Embryonic facial prominence (tissue), 1 donor: ENCODE data around the gene SLC2A2.

Experiments used
- DNase-seq: peaks from one replicate; pipeline ENCODE4 v3.0.0-alpha.2; 2016; ENCODE audit errors: extremely low spot score

Gene SLC2A2

GRCh38 chr3:171026597-171027293 lies at the start of gene SLC2A2:
TSS of gene SLC2A2 (minus strand) at chr3:171026720. CDS start at chr3:171026670, 50 bp downstream.
- no peak for DNase-seq

GRCh38 chr3:171072432-171072831 lies 45.9 kb upstream of the SLC2A2 start:
- no peak for DNase-seq

GRCh38 chr3:171068658-171069057 lies 42.1 kb upstream of the SLC2A2 start:
- DNase-seq: no peak

DNA sequence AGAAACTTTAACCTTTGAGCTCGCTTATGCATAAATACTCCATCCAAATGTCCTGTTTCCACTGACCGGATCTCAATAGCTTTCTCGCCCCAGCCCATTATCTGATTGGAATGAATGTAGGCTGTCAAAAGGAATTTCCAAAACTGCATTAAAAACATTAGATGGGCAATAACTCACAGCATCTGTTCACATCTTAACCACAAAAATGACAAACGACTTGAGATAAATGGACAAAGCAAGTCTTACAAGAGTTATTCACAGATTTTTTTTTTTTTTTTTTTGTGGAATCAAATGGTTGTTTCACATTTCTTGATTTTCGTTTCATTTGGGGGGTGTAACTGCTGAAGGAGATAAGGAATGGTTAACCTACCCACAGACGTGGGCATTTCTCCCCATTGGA lies 39.7 kb upstream of the SLC2A2 start:
- no peak for DNase-seq

DNA sequence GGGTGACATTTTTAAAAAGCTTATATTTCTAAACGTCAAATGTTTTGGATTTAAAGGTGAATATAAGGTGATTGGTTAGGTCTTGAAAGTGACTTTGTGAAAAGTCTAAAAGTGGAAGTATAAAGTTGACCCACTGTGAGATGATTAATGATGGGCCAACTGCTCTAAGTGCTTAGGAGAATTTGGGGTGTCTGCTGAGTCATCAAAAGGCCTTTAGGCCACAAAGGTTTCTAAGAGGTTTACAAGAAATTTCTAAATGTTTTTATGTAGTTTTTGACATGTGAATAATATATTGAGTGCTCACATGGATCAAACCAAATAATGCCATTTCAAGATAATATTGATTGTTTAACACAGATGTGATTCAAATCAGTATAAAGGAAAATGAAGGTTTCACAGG lies 39.2 kb upstream of the SLC2A2 start:
- no peak for DNase-seq

GRCh38 chr3:171064461-171064860 lies 37.9 kb upstream of the SLC2A2 start:
- DNase-seq: no peak

DNA sequence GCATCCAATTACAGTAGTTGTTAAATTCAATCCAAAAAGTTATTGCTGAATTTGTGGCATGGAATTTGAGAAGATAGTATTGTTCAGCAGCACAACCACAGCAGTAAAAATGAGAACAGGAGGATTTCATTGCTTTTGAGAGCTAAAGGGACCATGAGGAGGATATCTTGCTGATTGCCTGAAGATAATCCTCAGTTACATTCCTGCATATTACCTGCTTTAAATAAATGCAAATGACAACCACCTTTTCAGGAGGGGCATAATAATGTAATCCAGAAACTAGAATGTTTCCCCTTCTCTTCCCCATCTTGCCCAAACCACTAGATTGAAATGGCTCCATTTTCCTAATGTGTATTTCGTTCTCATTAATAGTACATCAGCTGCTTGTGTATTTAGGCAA lies 35.2 kb upstream of the SLC2A2 start:
- DNase-seq: no peak

- no peak for DNase-seq
These were observed 33.5 kb upstream of the SLC2A2 start for GRCh38 chr3:171059978-171060377.

DNA sequence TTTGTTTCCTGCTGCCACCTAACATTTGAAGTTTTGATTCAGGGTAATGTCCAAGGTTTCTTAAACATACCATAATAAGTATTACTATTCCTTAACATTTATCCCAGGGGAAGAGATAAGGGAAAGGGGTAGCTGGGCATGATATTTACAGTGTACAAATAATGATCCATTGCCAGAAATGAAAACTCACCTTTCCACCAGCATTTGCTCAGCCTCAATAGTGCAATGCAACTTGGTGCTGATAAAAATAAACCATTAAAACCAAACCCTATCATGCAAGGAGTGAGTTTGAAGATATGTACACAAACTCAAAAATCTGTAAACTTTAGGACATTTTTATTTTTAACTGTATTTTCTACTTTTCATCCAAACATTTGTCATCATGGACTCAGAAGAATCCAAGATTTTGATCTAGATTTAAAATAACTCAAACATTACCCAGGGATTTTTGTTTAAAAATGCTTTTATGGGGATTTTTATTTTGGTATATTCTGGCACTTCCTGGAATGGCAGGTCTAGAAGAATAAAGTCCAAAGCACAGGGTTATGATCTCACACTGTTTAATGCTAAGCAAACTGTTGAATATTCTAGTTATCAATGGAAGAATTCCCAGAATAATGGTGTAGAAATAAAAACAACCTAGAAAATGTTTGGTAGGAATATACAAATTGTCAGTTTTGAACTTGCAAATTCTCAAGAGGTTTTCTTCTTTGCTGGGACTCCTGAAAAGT lies 32.5 kb upstream of the SLC2A2 start:
- no peak for DNase-seq

DNA sequence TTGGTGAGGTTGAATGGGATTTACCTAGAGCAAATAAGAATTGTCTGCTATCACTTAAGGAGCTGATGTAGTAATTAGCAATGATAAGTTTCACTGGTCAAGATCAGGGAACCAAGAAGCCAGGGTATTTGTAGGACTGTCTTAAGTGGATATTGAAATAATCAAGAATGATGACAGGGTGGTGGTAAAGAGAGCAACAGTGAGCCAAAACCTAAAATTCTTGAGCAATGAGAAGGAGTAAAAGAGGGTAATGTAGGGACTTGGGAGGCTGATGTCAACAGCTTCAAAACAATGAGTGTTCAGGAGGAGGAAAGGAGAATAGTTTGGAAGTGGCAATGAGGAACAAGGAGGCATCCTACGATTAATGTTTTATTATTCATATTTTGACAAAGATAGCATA lies 31.5 kb upstream of the SLC2A2 start:
- DNase-seq: no peak

DNA sequence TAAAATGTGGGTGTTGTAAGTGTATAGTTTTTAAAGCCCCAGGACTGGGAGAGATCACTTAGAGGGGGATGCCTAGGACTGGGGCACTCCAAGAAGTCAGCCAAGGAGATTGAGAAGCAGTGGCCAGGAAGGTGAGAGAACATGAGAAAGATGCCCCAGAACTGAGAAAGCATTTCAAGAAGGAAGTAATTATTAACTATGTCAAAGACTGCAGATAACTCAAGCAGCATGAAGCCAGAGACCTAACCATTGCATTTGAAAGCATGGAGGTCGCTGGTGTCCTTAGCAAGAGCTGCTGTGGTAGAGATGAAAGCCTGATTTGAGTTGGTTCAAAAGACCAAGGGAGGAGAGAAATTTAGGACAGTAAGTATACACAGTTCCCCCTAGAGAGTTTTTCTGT lies 30.6 kb upstream of the SLC2A2 start:
- no peak for DNase-seq

DNA sequence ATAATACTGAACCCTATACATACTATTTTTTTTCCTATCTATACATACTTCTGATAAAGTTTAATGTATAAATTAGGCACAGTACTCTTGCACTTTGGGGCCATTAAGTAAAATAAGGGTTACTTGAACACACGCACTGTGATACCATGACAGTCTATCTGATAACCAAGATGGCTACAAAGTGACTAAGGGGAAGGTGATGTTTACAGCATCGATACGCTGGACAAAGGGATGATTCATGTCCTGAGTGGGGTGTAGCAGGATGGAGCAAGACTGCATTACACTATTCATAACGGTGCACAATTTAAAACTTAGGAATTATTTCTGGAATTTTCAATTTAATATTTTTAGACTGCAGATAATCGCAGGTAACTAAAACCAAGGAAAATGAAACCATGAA lies 30.0 kb upstream of the SLC2A2 start:
- DNase-seq: no peak

DNA sequence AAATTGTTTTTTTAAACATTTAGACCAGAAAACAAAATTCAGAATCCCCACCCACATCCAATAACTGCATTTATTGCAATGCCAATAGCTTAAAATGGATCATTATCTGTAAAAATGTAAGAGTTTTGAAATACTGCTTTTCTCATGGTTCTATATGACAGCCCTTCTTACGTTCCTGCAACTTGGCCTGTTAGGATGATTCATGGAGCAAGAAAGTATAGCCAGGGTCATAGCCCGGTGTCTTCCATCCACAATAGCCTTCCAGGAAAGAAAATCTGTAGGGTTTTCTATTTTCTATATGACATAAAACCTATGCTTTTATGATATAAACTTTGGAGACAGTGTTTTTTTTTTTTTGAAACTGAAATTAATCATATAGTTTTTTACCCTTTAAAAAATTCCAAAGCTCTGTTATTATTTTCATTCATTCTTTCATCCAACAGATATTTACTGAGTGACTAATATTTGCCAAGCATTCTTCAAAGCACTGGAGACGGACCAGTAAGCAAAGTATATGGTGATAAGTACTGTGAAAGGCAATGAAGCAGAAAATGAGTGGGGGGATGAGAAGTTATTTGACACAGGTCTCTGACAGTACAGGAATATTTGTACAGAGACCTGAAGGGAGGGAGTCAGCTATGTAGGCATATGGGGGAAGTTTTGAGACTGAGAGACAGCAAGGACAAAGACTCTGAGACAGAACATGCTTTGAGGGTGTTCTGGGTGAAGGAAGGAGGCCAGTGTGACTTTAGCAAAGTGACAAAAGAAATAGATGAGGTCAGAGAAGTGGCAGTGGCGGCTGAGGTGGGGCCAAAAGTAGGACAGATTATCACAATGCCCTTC lies 29.0 kb upstream of the SLC2A2 start:
- DNase-seq: no peak

DNA sequence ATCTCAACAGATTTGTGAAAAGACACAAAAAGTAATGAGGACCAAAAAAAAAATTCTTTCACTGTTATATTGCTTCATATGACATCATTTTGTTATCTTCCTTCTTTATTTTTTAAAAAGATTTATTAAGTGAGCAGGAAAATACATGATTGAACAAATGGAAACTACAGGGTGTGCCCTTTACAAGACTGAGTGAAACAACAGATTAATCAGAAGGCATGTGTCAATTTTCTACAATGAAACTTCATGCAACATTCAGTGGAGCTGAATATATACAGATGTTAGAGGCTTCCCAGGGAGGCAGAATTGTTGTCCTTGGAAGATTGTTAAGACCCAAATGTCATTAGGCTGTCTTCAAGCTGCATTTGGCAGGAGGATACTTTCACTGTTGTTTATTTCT lies 28.4 kb upstream of the SLC2A2 start:
- no peak for DNase-seq

DNA sequence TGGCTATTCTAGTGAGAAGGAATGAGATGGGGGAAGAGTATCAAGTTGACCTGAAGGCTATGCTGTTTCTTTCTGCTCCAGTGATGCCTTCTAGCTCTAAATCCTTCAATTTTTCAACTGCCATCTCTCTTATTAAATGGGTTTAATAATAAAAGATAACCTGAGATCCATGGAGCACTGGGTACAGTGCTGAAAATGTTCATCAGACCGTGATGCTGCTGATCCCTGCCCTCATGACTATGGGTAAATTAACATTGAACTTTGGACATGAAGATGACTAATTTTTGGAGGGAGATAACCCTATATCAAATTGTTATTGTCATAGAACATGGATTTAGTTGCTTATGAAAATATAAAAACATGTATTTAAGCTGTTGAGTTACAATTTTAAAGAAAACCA lies 27.7 kb upstream of the SLC2A2 start:
- no peak for DNase-seq

DNA sequence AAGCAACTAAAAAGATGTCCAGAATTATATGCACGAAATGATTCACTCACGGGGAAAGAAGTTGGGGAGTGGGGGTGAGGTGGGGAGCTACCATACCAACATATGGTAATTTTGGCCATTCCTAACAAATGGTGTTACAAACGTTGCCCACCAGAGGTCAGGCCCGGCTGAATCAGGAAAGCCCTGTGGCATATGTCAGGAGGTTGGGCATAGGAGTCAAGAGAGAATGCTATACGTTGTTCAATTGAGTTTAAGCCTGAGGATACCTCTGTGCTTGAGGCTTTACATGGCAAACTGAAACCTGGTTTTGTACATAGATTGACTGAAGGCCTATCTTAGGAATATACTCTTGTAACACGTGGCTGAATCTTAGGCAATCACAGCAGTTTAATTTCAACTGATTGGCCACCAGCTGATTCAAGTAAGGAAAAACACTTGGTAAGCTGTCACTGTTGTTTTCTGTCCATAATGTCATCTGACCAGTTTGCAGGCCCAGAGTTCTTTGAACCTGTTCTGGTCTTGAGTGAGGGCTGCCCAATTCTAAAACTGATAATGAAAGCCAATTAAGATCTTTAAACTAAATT lies 23.4 kb upstream of the SLC2A2 start:
- no peak for DNase-seq

DNA sequence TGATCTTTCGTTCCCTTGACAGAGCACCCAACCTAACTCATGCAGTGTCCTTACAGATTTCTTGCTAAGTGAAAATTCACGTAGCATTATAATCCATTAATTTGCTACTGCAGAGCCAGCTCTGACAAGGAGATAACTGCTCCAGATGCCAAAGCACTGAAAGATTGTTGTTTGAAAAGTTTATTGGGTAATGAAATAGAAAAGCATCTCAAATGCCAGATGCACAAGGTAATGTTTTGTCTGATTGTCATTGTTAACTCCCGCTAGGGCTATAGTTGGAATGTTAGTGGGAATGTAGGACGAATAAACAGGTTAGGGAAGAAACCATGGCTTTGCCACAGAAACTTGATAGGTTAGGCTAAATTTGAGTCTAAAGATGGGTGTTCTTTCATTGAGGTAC lies 20.2 kb upstream of the SLC2A2 start:
- DNase-seq: no peak

- no peak for DNase-seq
These were observed 18.6 kb upstream of the SLC2A2 start for GRCh38 chr3:171044835-171045793.

DNA sequence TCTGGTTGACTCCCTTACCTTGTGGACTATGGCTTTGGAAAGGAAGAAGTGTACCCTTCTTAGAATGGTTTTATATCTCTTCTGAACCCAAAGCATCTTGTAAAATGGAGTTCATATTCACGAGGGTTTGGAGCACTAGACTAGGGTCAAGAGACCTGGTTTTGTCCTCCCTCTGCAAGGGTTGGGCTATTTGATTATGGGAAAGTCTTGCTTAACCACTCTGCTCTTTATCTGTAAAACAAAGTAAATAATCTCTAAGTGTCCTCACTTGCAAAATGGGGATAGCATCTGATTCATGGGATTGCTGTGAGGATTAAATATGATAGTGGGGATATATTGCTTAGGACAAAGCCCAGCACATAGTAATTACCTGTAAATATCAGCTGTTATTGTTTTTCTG lies 17.9 kb upstream of the SLC2A2 start:
- no peak for DNase-seq

- DNase-seq: no peak
These were observed 13.2 kb upstream of the SLC2A2 start for GRCh38 chr3:171039674-171040073.

DNA sequence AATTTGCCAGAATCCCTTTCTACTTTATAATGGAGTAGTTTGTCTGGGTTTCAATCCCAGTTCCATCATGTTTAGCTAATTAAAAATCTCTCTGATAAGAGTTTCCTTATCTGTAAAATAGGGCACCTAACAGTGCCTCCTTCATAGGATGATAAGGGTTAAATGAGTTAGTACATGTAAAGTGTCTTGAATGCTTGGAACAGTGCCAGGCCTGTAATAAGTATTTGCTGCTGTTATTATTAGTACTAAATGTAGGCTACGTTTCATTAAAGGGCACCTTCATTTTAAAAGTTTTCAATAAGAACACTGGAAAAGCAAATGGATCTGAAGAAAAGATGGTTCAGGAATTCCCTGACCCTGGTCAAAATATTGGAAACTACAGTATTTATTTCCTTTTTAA lies 11.8 kb upstream of the SLC2A2 start:
- DNase-seq: no peak
